ENCODE results near the gene INTS15. TPM values are rescaled to one million over a fixed set of nuclear protein-coding genes. Genes with fewer than 3 reads are reported as not detected.

INTS15 gene
- total RNA-seq, 1 donor from 2014 or later = 45.1 TPM

- DNase-seq = no peak
Measured at GRCh38 chr7:6656413-6656812, 66.6 kb downstream of the INTS15 start.

More at GRCh38 chr7:6656413-6656812, 66.6 kb downstream of the INTS15 start:
- intact Hi-C loops (cut with micrococcal nuclease) = no loop called here
- H3K27ac Mint-ChIP-seq = no peak overlapping the region
- H3K9me3 Mint-ChIP-seq = peaks cover 4% of the 10 kb centered on the region
- H3K36me3 Mint-ChIP-seq (ENCODE audit: low read depth) = peaks cover 31% of the 10 kb centered on the region
- H3K27me3 Mint-ChIP-seq = no peaks in the 10 kb centered on the region
- no peak overlapping the region for H3K4me3 Mint-ChIP-seq
- no peaks in the 10 kb centered on the region for H3K4me1 Mint-ChIP-seq

Other genes starting within 250 kb of the INTS15 start
- gene FAM220A, start 241.1 kb upstream of the INTS15 start, total RNA-seq = 7.8 and 9.3 TPM in 2 replicates
- gene RAC1, start 215.5 kb upstream of the INTS15 start, total RNA-seq = 172 and 176 TPM in 2 replicates
- 18.8 and 26.8 TPM in 2 replicates for gene DAGLB, start 142.1 kb upstream of the INTS15 start, total RNA-seq
- gene KDELR2, start 105.9 kb upstream of the INTS15 start, total RNA-seq = 64.0 and 73.8 TPM in 2 replicates
- 0.05 TPM in 1 of 2 replicates, not detected in the other for gene GRID2IP, start 38.6 kb upstream of the INTS15 start, total RNA-seq
- 26.7 and 28.3 TPM in 2 replicates for gene ZDHHC4, start 12.6 kb upstream of the INTS15 start, total RNA-seq
- gene ZNF853, start 25.6 kb downstream of the INTS15 start, total RNA-seq = 0.33 and 0.42 TPM in 2 replicates
- gene ZNF316, start 47.3 kb downstream of the INTS15 start, total RNA-seq = 28.8 and 29.4 TPM in 2 replicates
- 17.9 and 22.8 TPM in 2 replicates for gene ZNF12, start 116.9 kb downstream of the INTS15 start, total RNA-seq
- 0.58 and 0.59 TPM in 2 replicates for gene RSPH10B2, start 164.1 kb downstream of the INTS15 start, total RNA-seq
- gene CCZ1B, start 236.3 kb downstream of the INTS15 start, total RNA-seq = 78.1 and 83.8 TPM in 2 replicates